ENCODE data around the gene TTLL9. TPM values are rescaled to one million over a fixed set of nuclear protein-coding genes. Genes with fewer than 3 reads are reported as not detected.

Gene TTLL9
- total and polyA plus RNA-seq, 12 donors = 0.13 to 0.88 (median 0.23) TPM; not detected in 5

- TF ChIP-seq POLR2A (IDR thresholded peaks at IDR 0.05) = no peak
- TF ChIP-seq CTCF (IDR thresholded peaks at IDR 0.05) = no peak
- Histone ChIP-seq H3K36me3 (replicated peaks in 1 of 2) (no peaks in the 10 kb centered on the region), H3K9me3 (replicated peaks in 1 of 3) (no peaks in the 10 kb centered on the region), H3K4me1 (replicated peaks in 1 of 2) (no peaks in the 10 kb centered on the region), H3K27me3 (no peaks in the 10 kb centered on the region), H3K27ac (no peak overlapping the region), H3K4me3 (no peak overlapping the region)
- 66 to 80% (median 68%) methylated on average over 4 of the region's 4 CpGs for WGBS, 4 donors
- DNase-seq = no peak
- intact Hi-C loops (cut with DNase I) = no loop called here
Observed at GRCh38 chr20:31922181-31922580, 51.7 kb downstream of the TTLL9 start.

GRCh38 chr20:31922588-31922987, 52.2 kb downstream of the TTLL9 start:
- H3K9me3 ChIP-seq (replicated peaks in 1 of 3) = no peaks in the 10 kb centered on the region
- WGBS, 4 donors = 70 to 83% (median 78%) methylated on average over 4 of the region's 4 CpGs

GRCh38 chr20:31923388-31924331, 53.2 kb downstream of the TTLL9 start:
- no peak overlapping the region for H3K27ac ChIP-seq
- H3K4me1 ChIP-seq (replicated peaks in 1 of 2) = no peaks in the 10 kb centered on the region
- H3K36me3 ChIP-seq (replicated peaks in 1 of 2) = no peaks in the 10 kb centered on the region
- WGBS, 4 donors = 62 to 70% (median 64%) methylated on average over 10 to 13 of the region's 13 CpGs
- no peaks in the 10 kb centered on the region for H3K27me3 ChIP-seq
- no peak overlapping the region for H3K4me3 ChIP-seq
- DNase-seq = no peak
- TF ChIP-seq POLR2A (IDR thresholded peaks at IDR 0.05) (no peak), CTCF (IDR thresholded peaks at IDR 0.05) (no peak)
- intact Hi-C loops (cut with DNase I) = no loop called here
- no peaks in the 10 kb centered on the region for H3K9me3 ChIP-seq (replicated peaks in 1 of 3)

More at GRCh38 chr20:31922588-31922987, 52.2 kb downstream of the TTLL9 start:
- H3K27ac ChIP-seq = no peak overlapping the region
- H3K4me1 ChIP-seq (replicated peaks in 1 of 2) = no peaks in the 10 kb centered on the region
- H3K4me3 ChIP-seq = no peak overlapping the region
- DNase-seq = no peak
- no peaks in the 10 kb centered on the region for H3K27me3 ChIP-seq
- intact Hi-C loops (cut with DNase I) = no loop called here
- TF ChIP-seq CTCF (IDR thresholded peaks at IDR 0.05) (no peak), POLR2A (IDR thresholded peaks at IDR 0.05) (no peak)
- no peaks in the 10 kb centered on the region for H3K36me3 ChIP-seq (replicated peaks in 1 of 2)

- no peak for DNase-seq
- intact Hi-C loops (cut with DNase I) = no loop called here
- no peak overlapping the region for H3K27ac ChIP-seq
- no peak overlapping the region for H3K4me3 ChIP-seq
- no peaks in the 10 kb centered on the region for H3K9me3 ChIP-seq (replicated peaks in 1 of 3)
- no peaks in the 10 kb centered on the region for H3K27me3 ChIP-seq
- TF ChIP-seq POLR2A (IDR thresholded peaks at IDR 0.05) = no peak
- TF ChIP-seq CTCF (IDR thresholded peaks at IDR 0.05) = no peak
- no peaks in the 10 kb centered on the region for H3K36me3 ChIP-seq (replicated peaks in 1 of 2)
- no peaks in the 10 kb centered on the region for H3K4me1 ChIP-seq (replicated peaks in 1 of 2)
- WGBS, 4 donors = 88 to 94% (median 92%) methylated on average over 8 of the region's 8 CpGs
Observed at GRCh38 chr20:31924561-31924960, 54.1 kb downstream of the TTLL9 start.

Measured in adrenal gland (tissue), 12 donors.